Upper lobe of left lung (tissue), 6 donors: ENCODE data around the gene RMDN2. TPM values are rescaled to one million over a fixed set of nuclear protein-coding genes. Genes with fewer than 3 reads are reported as not detected.
"Not testable (repeated sequence)": the region's sequence is repeated elsewhere in the genome, so short reads cannot be mapped to it uniquely, and the experiment has no call there.

Source experiments
- ATAC-seq, 2 donors: fragments of 200-7000 bp; cut with Tn5 transposase; one replicate each; pipeline ENCODE4 v1.9.1; 2022; ENCODE audit warnings: mild to moderate bottlenecking in 2 of 2, moderate library complexity in 2 of 2; ENCODE audit not compliant: low FRiP score in 2 of 2
- DNase-seq, 2 donors: peaks; one replicate each; pipeline ENCODE4 v3.0.0-alpha.2; 2019 to 2020
- H3K27ac ChIP-seq, 4 donors: fragments of 200-600 bp; sonication (generic); one replicate each; pipeline ENCODE4 v1.5.1; 2016 to 2019
- H3K27me3 ChIP-seq, 4 donors: fragments of 200-600 bp; sonication (generic); one replicate each; pipeline ENCODE4 v1.5.1; 2017 to 2019
- H3K36me3 ChIP-seq, 4 donors: fragments of 200-600 bp; sonication (generic); one replicate each; pipeline ENCODE4 v1.5.1; 2016 to 2019
- H3K4me1 ChIP-seq, 4 donors: fragments of 200-600 bp; sonication (generic); one replicate each; pipeline ENCODE4 v1.5.1; 2018 to 2019
- H3K4me3 ChIP-seq, 4 donors: fragments of 200-600 bp; sonication (generic); one replicate each; pipeline ENCODE4 v1.5.1; 2017 to 2019; ENCODE audit warnings: mild to moderate bottlenecking in 2 of 4, moderate library complexity in 1 of 4
- H3K9me3 ChIP-seq, 4 donors: fragments of 200-600 bp; sonication (generic); one replicate each; pipeline ENCODE4 v1.5.1; 2018 to 2019
- EP300 ChIP-seq, 4 donors: sonication (generic); formaldehyde crosslinking; IDR thresholded peaks; one replicate each; pipeline ENCODE4 v1.5.1; 2017; ENCODE audit warnings: antibody characterized with exemption in 4 of 4, control low read depth in 2 of 4
- POLR2A ChIP-seq, 4 donors: fragments of 450-650 bp; IDR thresholded peaks; one replicate each; pipeline ENCODE4 v1.5.1; 2016 to 2017; ENCODE audit warnings: antibody characterized with exemption in 4 of 4, mild to moderate bottlenecking in 2 of 4
- POLR2AphosphoS5 ChIP-seq, 2 donors: sonication (generic); formaldehyde crosslinking; IDR thresholded peaks; one replicate each; pipeline ENCODE4 v1.5.1; 2017; ENCODE audit warnings: antibody characterized with exemption in 2 of 2
- WGBS, 2 donors: methylation state at CpG; one replicate each; pipeline ENCODE4 v1.1.5; 2017 to 2018; 5-methylcytosine and 5-hydroxymethylcytosine counted together
- total RNA-seq, 6 donors: library from RNA; depleted of rRNA in 4 of 6; stranded (reverse); fragments of >200 nt in 4 of 6; gene quantifications; one replicate each; pipeline versions ENCODE4 v1.1.0 to v1.2.1, GENCODE V29; 2016 to 2021
- TF ChIP-seq, protein P1 (sequence below), 6 experiments: fragments of 450-650 bp in 4 of 6; fragments of 200-600 bp in 2 of 6; sonication (generic) in 2 of 6; IDR thresholded peaks; one replicate each; pipeline ENCODE4 v1.5.1; 2016 to 2019; ENCODE audit warnings: antibody characterized with exemption in 6 of 6
- donor health status: DM: no; HTN: no; CAD: no; lungs with moderate emphysema.
- donor health status: DM: no; HTN: yes; CAD: no; lungs with severe emphysema.

RMDN2 gene
- total RNA-seq, 6 donors from 2014 or later, result 9.3 to 31.9 (median 17.0) TPM

DNA sequence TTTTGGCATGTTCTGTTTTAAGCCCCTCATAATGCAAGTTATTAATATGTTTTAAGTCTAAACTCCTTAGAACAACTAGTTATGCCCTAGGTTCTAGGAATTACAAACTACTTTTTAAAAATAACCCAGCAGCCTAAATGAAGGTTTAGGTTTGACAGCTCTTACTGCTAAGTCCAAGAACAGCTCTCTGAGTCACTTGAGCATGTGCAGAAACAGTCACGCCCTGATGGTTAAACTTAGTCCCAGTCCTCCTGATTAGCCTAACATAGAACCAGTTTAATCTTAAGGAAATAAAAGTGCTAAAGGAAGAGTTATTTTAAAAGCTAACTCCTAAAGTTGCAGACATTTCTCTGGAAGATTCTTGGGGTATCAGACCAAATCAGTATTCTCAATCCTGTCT lies 72.5 kb downstream of the RMDN2 start:
- Histone ChIP-seq H3K27me3 (no peaks in the 10 kb centered on the region), H3K4me1 (no peaks in the 10 kb centered on the region), H3K4me3 (no peak overlapping the region), H3K36me3 (peaks cover 3 to 20% (median 6%) of the 10 kb centered on the region in 4 donors), H3K9me3 (no peaks in the 10 kb centered on the region), H3K27ac (no peak overlapping the region)
- TF ChIP-seq POLR2A (IDR thresholded peaks at IDR 0.05), result no peak
- TF ChIP-seq, protein P1, sequence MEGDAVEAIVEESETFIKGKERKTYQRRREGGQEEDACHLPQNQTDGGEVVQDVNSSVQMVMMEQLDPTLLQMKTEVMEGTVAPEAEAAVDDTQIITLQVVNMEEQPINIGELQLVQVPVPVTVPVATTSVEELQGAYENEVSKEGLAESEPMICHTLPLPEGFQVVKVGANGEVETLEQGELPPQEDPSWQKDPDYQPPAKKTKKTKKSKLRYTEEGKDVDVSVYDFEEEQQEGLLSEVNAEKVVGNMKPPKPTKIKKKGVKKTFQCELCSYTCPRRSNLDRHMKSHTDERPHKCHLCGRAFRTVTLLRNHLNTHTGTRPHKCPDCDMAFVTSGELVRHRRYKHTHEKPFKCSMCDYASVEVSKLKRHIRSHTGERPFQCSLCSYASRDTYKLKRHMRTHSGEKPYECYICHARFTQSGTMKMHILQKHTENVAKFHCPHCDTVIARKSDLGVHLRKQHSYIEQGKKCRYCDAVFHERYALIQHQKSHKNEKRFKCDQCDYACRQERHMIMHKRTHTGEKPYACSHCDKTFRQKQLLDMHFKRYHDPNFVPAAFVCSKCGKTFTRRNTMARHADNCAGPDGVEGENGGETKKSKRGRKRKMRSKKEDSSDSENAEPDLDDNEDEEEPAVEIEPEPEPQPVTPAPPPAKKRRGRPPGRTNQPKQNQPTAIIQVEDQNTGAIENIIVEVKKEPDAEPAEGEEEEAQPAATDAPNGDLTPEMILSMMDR (IDR thresholded peaks at IDR 0.05), result no peak
- no peak for TF ChIP-seq EP300 (IDR thresholded peaks at IDR 0.05)
- TF ChIP-seq POLR2AphosphoS5 (IDR thresholded peaks at IDR 0.05), result no peak
- no peak for DNase-seq
- WGBS, 2 donors, result 95 to 97% methylated on average over 1 of the region's 1 CpG
- no peak for ATAC-seq

DNA sequence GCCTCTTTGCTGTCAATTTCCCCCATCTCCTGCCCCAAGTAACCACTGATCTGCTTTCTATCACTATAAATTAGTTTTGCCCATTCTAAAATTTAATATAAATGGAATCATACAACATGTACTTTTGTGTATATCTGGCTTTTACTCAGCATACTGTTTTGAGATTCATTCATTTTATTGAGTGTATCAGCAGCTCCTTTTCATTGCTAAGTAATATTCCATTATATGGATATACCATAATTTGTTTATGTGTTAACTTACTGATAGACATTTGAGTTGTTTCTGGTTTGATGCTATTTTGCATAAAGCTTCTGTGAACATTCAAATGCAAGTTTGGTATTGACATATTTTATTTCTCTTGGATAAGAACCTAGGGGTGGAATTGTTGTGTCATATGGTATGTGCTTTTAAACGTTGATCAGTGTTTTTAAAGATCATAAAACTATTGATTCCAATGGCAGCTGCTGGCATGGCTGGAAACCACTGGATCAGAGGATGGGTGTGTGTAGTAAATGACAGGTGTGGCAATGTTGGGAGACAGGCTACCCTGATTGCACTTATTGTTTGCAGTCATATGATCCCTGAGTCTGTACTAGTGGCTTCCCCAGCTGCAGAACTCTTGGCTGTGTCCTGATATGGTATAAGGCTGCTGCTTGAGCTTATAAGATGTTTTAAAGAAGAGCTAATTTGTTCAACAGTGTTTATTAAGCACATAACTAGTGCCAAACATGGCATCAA lies 75.6 kb downstream of the RMDN2 start:
- no peaks in the 10 kb centered on the region for H3K9me3 ChIP-seq
- H3K27ac ChIP-seq, result no peak overlapping the region
- no peak for ATAC-seq
- H3K36me3 ChIP-seq, result peaks cover 3 to 28% (median 6%) of the 10 kb centered on the region in 4 donors
- 90 to 96% methylated on average over 1 of the region's 1 CpG for WGBS, 2 donors
- TF ChIP-seq, protein P1 (IDR thresholded peaks at IDR 0.05), result no peak
- TF ChIP-seq EP300 (IDR thresholded peaks at IDR 0.05) (no peak), POLR2A (IDR thresholded peaks at IDR 0.05) (no peak), POLR2AphosphoS5 (IDR thresholded peaks at IDR 0.05) (no peak)
- no peaks in the 10 kb centered on the region for H3K27me3 ChIP-seq
- H3K4me1 ChIP-seq, result no peaks in the 10 kb centered on the region
- DNase-seq, result no peak
- no peak overlapping the region for H3K4me3 ChIP-seq

DNA sequence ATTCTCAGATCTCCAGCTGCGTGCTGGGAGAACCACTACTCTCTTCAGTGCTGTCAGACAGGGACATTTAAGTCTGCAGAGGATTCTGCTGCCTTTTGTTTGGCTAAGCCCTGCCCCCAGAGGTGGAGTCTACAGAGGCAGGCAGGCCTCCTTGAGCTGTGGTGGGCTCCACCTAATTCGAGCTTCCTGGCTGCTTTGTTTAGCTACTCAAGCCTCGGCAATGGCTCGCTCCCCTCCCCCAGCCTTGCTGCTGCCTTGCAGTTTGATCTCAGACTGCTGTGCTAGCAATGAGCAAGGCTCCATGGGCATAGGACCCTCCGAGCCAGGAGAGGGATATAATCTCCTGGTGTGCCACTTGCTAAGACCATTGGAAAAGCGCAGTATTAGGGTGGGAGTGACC lies 85.1 kb downstream of the RMDN2 start:
- H3K4me3 ChIP-seq, H3K9me3 ChIP-seq, H3K27me3 ChIP-seq, H3K27ac ChIP-seq, ATAC-seq, H3K4me1 ChIP-seq, H3K36me3 ChIP-seq, DNase-seq: not testable (repeated sequence)
- WGBS, 2 donors, result 73 to 93% methylated on average over 3 to 6 of the region's 6 CpGs

DNA sequence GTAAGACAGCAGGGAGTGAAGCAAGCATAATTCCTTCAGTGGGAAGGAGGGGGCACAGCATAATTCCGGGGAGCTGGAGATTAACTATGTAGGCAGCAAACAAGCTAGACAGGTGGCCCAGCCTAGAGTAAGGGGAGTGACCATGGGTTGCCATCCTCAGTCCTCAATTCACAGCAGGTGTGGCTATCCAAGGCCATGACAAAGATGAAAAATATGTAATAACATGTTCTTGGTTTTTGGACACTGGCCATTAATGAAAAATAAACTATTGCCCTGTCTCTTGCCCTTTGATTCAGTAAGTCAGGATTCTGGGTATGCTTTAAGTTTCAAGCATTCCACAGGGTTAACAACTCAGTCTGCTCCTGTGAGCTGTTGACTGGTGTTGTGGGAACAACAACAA lies 85.9 kb downstream of the RMDN2 start:
- no peak for ATAC-seq
- 94 to 100% methylated on average over 1 of the region's 1 CpG for WGBS, 2 donors
- TF ChIP-seq EP300 (IDR thresholded peaks at IDR 0.05), result no peak
- no peak for TF ChIP-seq POLR2A (IDR thresholded peaks at IDR 0.05)
- TF ChIP-seq POLR2AphosphoS5 (IDR thresholded peaks at IDR 0.05), result no peak
- TF ChIP-seq, protein P1 (IDR thresholded peaks at IDR 0.05), result no peak

DNA sequence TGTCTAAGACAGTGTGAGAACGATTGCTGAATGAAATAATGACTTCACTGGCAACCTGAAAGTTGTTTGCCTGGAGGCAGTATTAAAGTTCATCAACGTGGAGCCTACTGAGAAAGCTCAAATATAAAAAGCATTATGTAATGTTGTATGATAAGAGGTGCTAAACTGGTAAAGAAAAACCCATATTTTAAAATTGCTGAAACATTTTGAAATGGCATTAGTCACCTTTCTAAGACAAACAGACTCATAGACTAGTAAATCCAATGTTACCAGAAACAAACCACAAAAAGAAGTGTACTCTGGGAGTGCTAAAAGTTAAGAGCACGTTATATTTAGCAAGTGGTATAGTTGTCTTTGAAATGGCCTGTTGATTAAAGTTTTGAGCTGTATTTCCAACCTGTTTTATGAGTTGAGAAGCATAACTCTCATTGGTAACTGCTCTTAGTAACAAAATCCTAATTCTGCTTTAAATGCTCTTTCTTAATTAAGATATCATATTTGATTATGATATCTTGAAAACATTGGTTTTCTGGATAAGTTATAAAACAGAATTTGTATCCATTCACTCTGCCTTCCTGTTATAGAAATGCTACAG lies 88.2 kb downstream of the RMDN2 start:
- WGBS, 2 donors, result 63 to 72% methylated on average over 3 of the region's 3 CpGs
- H3K4me1 ChIP-seq, result no peaks in the 10 kb centered on the region
- H3K27ac ChIP-seq, result no peak overlapping the region
- ATAC-seq, result no peak
- DNase-seq, result no peak
- no peaks in the 10 kb centered on the region for H3K36me3 ChIP-seq
- TF ChIP-seq EP300 (IDR thresholded peaks at IDR 0.05), result no peak
- no peak for TF ChIP-seq POLR2AphosphoS5 (IDR thresholded peaks at IDR 0.05)
- TF ChIP-seq POLR2A (IDR thresholded peaks at IDR 0.05), result no peak
- TF ChIP-seq, protein P1 (IDR thresholded peaks at IDR 0.05), result no peak
- H3K4me3 ChIP-seq, result no peak overlapping the region
- H3K9me3 ChIP-seq, result no peaks in the 10 kb centered on the region
- H3K27me3 ChIP-seq, result no peaks in the 10 kb centered on the region

More for the DNA sequence above, 85.9 kb downstream of the RMDN2 start:
- no peaks in the 10 kb centered on the region for H3K36me3 ChIP-seq
- no peaks in the 10 kb centered on the region for H3K9me3 ChIP-seq
- no peaks in the 10 kb centered on the region for H3K4me1 ChIP-seq
- no peak overlapping the region for H3K4me3 ChIP-seq
- DNase-seq, result no peak
- no peaks in the 10 kb centered on the region for H3K27me3 ChIP-seq
- H3K27ac ChIP-seq, result no peak overlapping the region
